GM13976 (cell line): Measurements from ENCODE around the gene SGCA.

Experiments used
- DNase-seq: peaks from one replicate; pipeline ENCODE4 v3.0.0; 2012; ENCODE audit warnings: low spot score
- in situ Hi-C: fragments of 300-500 bp; cut with MboI; formaldehyde crosslinking; loops from one replicate; pipeline ENCODE4 v1.12.0; 2022; ENCODE audit warnings: low sequenced_read_pairs, mixed read lengths, inconsistent platforms; ENCODE audit not compliant: unreplicated experiment
- TF ChIP-seq, protein P1 (sequence below): IDR thresholded peaks from 2 replicates; pipeline ENCODE4 v1.5.1; 2012; ENCODE audit warnings: borderline replicate concordance, mild to moderate bottlenecking; ENCODE audit not compliant: insufficient read depth; ENCODE audit errors: extremely low read depth, missing control alignments, control extremely low read depth

Gene SGCA

DNA sequence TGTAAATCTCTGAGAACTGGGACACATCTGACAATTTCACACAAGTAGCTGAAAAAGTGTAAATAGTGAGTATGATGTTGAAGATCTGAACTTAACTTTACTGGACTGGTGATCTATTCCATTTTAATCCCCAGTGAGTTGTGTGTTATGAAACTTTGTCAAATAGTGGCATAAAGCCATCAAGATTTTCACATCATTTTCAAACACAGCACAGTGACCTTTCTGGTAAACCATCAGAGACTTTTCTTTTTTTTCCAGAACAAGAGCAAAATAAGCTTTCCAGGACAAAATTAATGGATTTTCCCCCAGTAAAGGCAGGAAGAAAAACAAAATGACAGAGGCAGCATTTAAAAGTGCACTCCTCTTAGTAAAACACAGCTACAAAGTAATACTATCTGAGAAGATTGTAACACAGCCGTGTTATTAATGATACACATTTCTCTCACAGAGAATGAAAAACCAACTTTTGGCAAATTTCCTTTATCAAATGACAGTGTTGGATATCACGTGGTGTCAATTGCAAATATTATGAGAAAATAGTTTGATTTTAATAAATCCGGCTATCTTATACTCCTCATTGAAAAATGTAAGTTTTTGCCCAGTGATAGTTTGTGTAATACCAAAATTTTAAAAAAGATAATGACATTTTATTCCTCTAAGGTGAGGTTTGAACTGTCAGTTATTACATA is 52.4 kb downstream of the SGCA start:
- in situ Hi-C loops = loop anchor here (10.0 kb wide), 1 partner anchor 47 kb away; no protein-coding TSS in a partner anchor
- TF ChIP-seq, protein P1, sequence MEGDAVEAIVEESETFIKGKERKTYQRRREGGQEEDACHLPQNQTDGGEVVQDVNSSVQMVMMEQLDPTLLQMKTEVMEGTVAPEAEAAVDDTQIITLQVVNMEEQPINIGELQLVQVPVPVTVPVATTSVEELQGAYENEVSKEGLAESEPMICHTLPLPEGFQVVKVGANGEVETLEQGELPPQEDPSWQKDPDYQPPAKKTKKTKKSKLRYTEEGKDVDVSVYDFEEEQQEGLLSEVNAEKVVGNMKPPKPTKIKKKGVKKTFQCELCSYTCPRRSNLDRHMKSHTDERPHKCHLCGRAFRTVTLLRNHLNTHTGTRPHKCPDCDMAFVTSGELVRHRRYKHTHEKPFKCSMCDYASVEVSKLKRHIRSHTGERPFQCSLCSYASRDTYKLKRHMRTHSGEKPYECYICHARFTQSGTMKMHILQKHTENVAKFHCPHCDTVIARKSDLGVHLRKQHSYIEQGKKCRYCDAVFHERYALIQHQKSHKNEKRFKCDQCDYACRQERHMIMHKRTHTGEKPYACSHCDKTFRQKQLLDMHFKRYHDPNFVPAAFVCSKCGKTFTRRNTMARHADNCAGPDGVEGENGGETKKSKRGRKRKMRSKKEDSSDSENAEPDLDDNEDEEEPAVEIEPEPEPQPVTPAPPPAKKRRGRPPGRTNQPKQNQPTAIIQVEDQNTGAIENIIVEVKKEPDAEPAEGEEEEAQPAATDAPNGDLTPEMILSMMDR = no peak
- DNase-seq = no peak

DNA sequence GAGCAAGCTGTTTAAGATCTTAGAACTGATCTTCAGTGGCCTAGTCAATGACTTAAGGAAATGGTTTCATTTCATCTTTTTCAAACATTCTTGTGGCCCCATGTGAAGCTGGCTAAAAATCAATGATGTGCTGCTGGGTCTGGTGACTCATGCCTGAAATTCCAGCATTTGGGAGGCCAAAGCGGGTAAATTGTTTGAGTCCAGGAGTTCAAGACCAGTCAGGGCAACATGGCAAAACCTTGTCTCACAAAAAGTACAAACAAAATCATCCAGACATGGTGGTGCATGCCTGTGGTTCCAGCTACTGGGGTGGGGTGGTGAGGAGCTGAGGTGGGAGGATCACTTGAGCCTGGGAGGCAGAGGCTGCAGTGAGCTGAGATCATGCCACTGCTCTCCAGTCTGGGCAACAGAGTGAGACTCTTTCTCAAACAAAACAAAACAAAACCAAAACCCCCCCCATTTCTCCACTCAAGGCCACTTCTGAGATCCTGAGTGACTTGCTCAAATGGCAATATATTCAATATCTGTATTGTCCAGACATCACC is 53.0 kb downstream of the SGCA start:
- peak; percentile 37 for DNase-seq
- in situ Hi-C loops = loop anchor here (10.0 kb wide), 1 partner anchor 46 kb away; no protein-coding TSS in a partner anchor
- TF ChIP-seq, protein P1 = no peak

DNA sequence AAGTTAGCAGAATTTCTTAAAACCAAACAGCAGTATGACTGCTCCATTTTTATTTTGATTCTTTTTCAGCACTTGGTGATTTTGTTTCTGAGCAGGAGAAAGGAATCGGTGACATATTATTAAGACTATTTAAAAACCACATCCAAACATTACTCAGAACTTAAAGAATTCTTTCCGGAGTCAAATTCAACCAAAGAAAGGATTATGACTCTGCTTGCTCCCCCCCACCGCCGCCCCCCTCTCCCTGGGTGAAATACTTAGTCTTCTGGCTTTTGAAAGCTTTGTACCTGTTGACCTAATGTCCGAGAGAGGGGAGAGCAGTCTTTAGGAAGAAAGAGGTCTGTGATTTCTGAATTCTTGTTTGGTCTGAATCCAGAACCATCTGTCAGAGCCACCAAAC is 53.5 kb downstream of the SGCA start:
- in situ Hi-C loops = loop anchor here (10.0 kb wide), 1 partner anchor 45 kb away; no protein-coding TSS in a partner anchor
- DNase-seq = no peak
- TF ChIP-seq, protein P1 = no peak

DNA sequence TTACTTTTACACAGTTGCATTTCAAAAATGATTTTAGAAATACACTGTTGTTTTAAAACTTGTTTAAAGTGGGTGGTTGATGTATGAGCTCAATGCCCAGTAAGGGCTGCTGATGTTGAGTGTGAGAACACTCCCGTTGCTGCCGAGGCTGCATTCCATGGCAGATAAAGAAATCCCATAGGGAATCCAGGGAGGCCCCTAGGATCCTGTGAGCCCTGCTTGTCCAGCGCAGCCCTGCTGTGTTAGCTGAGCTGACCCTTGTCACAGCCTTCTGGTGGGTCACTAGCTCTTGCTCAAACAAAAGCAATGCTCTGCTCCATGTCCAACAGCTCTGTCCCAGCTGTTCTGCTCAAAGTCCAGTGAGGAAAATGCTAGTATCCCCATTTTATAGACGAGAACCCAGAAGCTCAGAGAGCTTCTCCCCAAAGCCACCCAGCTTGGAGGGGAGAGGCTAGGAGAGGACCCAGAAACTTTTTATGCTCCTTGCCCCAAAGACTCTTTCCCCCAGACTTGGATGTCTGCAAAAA is 54.2 kb downstream of the SGCA start:
- TF ChIP-seq, protein P1 = no peak
- no peak for DNase-seq
- in situ Hi-C loops = loop anchor here (10.0 kb wide), 1 partner anchor 45 kb away; no protein-coding TSS in a partner anchor

DNA sequence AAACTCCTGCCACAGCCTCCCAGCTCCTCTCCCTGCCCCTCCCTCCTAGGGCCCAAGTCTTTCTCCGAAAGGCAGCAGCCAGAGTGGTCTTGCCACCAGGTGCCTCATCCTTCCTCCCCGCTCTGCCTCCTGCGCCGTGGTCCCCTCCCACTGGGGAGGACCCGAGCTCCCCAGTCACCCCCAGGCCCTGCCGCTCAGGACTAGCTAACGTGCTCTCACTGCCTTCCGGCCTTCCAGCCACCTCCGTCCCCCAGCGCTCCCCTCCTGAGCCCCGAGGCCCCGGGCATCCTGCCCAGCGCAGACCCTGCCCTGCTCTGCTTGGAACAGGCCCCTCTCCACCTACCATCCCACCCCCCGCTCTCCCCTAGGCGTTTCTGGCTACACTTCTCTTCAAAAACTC is 55.0 kb downstream of the SGCA start:
- TF ChIP-seq, protein P1 = no peak
- in situ Hi-C loops = no loop called here
- DNase-seq = no peak

DNA sequence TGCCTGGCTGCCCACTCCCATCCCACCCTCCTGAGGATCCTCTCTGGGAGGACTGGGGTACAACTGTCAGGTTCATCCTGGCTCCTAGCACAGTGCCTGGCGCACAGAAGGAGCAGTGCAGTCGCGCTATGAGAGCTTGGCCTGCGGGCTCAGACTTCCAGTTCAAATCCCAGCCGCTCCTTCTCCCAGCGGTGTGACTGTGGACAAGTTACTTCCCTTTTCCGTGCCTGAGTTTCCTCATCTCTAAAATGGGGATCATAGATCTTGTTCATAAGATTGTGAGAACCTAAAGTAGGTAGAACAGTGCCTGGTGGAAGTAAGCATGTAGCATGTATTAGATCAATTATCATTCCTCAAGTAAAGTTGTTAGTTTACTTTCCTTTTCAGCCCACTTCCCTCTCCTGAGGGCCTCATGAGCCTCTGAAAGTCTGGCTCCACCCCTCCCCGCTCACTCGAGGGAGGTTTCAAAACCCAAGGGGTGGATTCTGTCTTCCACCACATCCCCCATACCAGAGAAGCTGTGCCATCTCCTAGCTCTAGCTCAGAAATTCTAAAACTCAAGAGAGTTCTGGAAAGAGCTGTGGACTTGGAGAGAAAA is 55.6 kb downstream of the SGCA start:
- DNase-seq = peak; percentile 47
- TF ChIP-seq, protein P1 = no peak
- in situ Hi-C loops = no loop called here
